NCI-H526 (cell line): ENCODE results near the gene NMNAT2.
A peak's percentile ranks its signal among the peaks of the same experiment; 100 is the strongest.

Source experiments
- DNase-seq, 2 experiments: peaks; one replicate each; lab custom pipeline; 2025; lab: John Stamatoyannopoulos, UW

Gene NMNAT2

GRCh38 chr1:183236158-183236725 lies 181.9 kb downstream of the NMNAT2 start:
- peak in 1 of 2 experiments; percentile 27 for DNase-seq

- DNase-seq = no peak
Observed at GRCh38 chr1:183235503-183235902, 182.7 kb downstream of the NMNAT2 start.

DNA sequence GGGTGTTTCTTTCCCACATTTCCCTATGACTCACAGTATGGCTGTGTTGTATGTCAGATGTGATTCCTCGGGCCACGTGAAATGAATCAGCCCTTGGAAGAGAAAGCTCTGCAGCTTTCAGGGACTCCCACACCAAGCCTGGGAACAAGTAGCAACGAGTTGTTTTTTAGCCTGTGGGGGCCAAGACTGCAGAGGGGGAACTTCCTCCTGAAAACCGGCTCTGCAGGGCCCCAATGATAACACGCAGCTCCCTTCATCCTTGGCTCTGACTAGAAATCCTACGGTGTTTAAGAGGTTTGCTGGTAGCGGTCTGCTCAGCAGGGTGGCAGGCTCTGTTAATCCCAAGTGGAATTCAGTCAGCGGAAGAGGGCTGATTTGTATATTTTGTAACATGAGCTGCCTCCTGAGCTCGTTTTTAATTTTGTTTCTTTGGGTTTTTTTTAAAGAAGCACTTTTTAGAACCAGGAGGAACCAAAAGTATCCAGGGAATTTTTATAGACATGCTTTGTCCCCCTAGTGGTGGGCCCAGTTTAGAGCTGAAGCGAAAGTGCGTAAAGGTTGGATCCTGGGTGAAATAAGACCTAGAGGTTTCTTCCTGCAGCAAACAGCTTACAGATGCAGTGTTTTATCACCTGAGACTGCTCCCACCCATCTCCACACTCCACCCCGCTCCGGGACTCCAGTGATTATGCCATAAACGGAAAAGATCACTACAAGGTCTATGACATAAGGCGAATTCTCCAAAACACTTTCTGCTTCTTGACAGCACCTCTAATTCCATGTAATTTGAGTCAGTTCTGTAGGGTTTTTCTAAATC lies 183.3 kb downstream of the NMNAT2 start:
- peak; percentile 71 to 88 for DNase-seq

GRCh38 chr1:183233113-183233512 lies 185.1 kb downstream of the NMNAT2 start:
- no peak for DNase-seq

DNA sequence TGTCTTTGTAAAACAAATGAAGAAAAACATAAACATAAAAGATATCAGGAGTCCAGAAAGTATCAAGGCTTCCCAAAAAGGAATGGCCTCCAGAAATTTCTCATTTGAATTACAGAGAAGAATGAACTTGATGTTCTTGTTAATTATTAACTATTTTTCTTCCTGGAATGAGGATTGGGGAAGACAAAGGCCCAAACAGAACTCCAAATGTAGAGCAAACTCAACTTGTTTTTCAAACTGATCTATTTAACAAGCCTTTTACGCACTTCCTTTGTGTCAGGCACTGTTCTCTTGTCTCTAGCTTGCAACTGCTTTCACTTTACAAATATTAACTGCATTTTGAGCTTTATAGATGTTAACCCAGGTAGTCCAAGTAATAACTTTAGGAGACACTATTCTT lies 186.6 kb downstream of the NMNAT2 start:
- DNase-seq = peak; percentile 62 to 65

DNA sequence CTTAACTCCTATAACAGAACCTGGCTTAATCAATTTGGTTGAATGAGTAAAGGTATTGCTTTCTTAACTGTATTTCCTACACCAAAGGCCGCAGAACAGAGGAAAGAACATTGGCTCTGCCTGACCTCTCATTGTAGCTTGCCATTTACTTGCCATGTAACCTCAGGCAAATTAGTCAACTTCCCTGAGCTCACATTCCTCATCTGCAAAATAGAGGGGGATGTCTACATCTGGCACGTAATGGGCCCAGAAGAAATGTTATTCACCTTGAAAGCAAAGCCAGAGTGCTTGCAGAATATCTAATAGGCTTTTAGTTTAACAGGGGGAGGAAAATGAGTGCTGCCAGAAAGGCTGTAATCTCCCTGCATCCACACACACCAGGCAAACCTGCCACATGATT lies 187.8 kb downstream of the NMNAT2 start:
- DNase-seq = peak; percentile 85

- DNase-seq = no peak
Observed at GRCh38 chr1:183228347-183229220, 189.6 kb downstream of the NMNAT2 start.

GRCh38 chr1:183227422-183228346 lies 190.5 kb downstream of the NMNAT2 start:
- DNase-seq = peak; percentile 44 to 77

- peak; percentile 87 to 88 for DNase-seq
Observed at GRCh38 chr1:183226963-183227362, 191.2 kb downstream of the NMNAT2 start.

DNA sequence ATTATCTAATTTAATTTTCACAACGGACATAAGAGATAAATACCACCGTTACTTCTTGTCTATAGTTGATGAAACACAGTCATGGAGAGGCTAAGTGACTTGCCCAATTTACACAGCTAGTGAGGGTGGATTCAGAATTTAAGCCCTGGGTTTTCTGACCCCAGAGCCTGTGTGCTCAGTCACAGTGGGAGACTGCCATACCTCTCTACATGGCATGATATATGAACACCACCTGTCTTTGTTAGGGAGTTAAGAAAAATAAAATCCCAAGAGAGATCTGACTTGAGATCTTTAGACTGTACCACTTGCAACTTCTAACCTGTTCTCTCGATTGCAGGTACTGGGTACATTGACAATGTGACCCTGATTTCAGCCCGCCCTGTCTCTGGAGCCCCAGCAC lies 191.8 kb downstream of the NMNAT2 start:
- no peak for DNase-seq

GRCh38 chr1:183223467-183223866 lies 194.7 kb downstream of the NMNAT2 start:
- DNase-seq = no peak

- DNase-seq = no peak
Observed at GRCh38 chr1:183222909-183223308, 195.3 kb downstream of the NMNAT2 start.

- no peak for DNase-seq
Observed at GRCh38 chr1:183219616-183220009, 198.6 kb downstream of the NMNAT2 start.

DNA sequence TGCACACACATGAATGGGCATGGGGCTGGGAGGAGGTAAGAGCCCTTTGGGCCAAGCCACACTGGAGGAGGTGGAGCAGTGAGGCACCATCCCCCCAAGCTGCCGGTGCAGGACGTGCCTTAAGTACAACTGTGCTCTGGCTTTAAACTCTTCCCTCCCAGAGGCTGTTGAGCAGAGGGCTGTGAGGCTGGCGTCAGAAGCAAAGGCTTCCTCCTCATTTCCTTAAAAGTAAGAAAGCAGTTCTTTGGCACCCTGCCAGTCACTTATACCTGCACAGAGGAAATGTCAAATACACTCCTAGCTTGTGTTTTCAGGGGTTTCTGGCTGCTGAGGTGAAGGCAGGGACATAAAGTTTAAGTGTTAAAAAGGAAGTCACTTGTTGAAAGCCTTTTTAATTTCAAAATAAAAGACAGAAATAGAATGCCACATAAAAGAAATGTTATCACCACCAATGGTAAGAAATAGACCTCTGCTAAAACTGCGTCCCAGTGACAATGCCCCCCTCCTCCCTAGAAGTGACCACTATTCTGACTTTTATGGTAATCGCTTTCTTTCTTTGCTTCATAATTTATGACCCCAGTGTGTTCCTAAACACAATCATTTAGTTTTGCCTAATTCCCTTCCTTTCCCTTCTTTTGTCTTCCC lies 199.1 kb downstream of the NMNAT2 start:
- peak; percentile 25 to 34 for DNase-seq

- DNase-seq = no peak
Observed at GRCh38 chr1:183218027-183218618, 200.1 kb downstream of the NMNAT2 start.

- DNase-seq = no peak
Observed at GRCh38 chr1:183215936-183216335, 202.2 kb downstream of the NMNAT2 start.

GRCh38 chr1:183215076-183215720 lies 203.0 kb downstream of the NMNAT2 start:
- no peak for DNase-seq

DNA sequence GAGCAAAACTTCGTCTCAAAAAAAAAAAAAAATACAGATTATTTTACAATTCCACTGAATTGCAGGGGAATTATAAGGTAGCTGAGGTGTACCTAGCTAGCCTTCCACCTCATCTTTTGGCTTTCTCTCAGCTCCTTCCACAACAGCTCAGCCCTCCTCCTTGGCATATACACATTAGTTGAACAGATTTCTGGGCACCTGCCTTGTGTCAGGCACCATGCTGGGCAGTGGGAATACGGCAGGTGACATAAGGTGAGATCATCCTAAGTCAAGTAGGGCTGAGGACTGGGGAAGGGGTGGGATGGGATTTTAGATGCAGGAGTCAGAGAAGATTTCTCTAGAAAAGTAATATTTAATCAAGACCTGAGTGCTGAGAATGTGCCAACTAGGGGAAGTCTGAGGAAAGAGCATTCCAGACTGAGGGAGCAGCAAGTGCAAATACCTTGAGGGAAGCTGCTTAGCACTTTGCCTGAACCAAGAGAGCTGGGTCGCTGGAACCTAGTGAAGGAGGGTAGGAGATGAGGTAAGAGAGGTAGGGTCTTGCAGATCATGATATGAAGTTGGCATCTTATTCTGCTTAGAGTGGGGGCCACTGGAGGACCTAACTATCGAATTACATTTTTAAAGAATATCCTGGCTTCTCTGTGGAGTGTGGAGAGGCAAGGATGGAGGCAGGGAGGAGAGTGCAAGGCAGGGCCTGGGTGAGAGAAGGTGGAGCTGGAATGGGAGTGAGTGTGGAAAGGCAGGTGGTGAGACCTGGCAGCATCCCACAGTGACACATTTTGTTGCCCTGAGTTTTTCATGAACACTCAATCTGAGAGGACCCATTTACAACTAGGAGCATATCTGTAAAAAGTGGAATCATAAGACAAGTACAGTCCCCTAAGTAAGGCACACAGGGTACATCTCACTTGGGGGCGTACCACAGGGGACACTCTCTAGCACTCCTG lies 203.9 kb downstream of the NMNAT2 start:
- DNase-seq = no peak

GRCh38 chr1:183212870-183213269 lies 205.3 kb downstream of the NMNAT2 start:
- DNase-seq = no peak
